Spleen (tissue), 7 donors: Measurements from ENCODE around the gene FAM174B.

Source experiments
- POLR2A ChIP-seq, 3 donors: fragments of 450-650 bp; IDR thresholded peaks; one replicate each; pipeline ENCODE4 v1.5.1; 2017; ENCODE audit warnings: antibody characterized with exemption in 3 of 3, mild to moderate bottlenecking in 1 of 3
- POLR2AphosphoS5 ChIP-seq, 3 donors: sonication (generic); formaldehyde crosslinking; IDR thresholded peaks; one replicate each; pipeline ENCODE4 v1.5.1; 2017; ENCODE audit warnings: antibody characterized with exemption in 3 of 3
- TF ChIP-seq, protein P1 (sequence below), 11 experiments: fragments of 200-600 bp in 7 of 11; fragments of 450-650 bp in 4 of 11; sonication (generic) in 4 of 11; IDR thresholded peaks in 8 of 11; conservative IDR thresholded peaks in 3 of 11; 1 replicate in 7 of 11; 2 replicates in 4 of 11; pipeline versions ENCODE4 v1.4.0 to v1.8.0; 2016 to 2021; ENCODE audit warnings: antibody characterized with exemption in 11 of 11, inconsistent platforms in 4 of 11, mild to moderate bottlenecking in 1 of 11
- donor health status: DM: no; HTN: no; CAD: no; lungs with moderate emphysema.
- donor health status: DM: no; HTN: no; CAD: no.
- donor health status: DM: no; HTN: no; CAD: no.

DNA sequence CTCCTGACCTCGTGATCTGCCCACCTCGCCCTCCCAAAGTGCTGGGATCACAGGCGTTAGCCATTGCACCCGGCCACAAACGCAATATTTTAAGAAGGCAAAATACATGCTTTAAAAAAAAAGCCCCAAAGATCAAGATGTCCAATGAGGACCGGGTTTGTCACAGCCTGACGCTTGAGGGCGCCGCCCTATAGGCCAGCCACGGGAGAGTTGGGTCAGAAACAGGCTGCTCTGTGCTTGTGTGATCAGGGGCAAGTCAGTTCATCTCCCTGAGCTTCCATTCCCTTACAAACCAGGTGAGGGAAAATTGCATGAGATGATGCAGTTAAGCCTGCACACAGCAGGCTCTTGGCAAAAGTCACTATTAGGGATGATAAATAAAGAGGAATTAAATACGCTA lies 23.9 kb downstream of the FAM174B start:
- TF ChIP-seq POLR2A (IDR thresholded peaks at IDR 0.05) (no peak), POLR2AphosphoS5 (IDR thresholded peaks at IDR 0.05) (no peak)
- TF ChIP-seq, protein P1, sequence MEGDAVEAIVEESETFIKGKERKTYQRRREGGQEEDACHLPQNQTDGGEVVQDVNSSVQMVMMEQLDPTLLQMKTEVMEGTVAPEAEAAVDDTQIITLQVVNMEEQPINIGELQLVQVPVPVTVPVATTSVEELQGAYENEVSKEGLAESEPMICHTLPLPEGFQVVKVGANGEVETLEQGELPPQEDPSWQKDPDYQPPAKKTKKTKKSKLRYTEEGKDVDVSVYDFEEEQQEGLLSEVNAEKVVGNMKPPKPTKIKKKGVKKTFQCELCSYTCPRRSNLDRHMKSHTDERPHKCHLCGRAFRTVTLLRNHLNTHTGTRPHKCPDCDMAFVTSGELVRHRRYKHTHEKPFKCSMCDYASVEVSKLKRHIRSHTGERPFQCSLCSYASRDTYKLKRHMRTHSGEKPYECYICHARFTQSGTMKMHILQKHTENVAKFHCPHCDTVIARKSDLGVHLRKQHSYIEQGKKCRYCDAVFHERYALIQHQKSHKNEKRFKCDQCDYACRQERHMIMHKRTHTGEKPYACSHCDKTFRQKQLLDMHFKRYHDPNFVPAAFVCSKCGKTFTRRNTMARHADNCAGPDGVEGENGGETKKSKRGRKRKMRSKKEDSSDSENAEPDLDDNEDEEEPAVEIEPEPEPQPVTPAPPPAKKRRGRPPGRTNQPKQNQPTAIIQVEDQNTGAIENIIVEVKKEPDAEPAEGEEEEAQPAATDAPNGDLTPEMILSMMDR (IDR thresholded peaks at IDR 0.05 in 8 of 11, conservative IDR thresholded peaks at IDR 0.05 in 3 of 11) = no peak
